NCI-H2196 (cell line): ENCODE data around the gene SCYGR3.

Source experiments
- DNase-seq: peaks from one replicate; lab custom pipeline; 2025; ENCODE audit not compliant: unreplicated experiment; lab: John Stamatoyannopoulos, UW

Gene SCYGR3

DNA sequence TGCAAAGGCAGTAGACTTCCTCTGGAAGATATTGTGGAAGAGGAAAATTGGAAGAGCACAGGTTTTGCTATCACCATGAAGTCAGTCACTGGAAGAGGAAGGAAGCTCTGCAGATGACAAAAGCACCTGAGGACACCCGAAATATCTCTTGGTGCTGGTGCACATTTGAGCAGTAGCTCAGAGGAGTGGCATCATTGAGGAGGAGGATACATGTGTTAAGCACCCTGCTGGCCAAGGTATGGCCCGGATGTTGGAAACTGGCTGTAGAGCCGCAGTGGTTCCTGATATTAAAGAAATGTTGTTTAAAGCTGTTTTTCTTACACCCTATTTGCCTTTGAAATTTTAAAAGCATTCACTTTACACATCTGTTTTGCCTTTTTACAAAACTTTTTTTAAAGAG lies 48.6 kb downstream of the SCYGR3 start:
- no peak for DNase-seq

DNA sequence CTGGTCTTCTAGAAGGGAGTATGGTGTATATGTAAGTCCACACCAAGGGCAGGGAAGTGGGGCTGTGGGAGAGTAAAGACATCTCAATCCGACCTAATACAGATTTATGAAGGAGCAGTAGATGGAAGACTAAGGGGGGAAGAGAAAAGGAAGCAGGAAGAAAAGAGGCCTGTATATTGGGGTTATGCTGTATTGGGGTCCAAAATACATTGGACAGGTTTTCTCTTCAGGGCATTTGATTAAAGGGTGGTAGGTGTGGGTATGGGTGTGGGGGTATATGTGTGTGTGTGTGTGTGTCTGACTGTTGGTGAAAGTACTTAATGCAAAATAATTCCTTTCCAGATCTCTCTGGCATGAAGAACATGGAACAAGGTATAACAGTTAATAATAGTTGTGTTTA lies 49.6 kb downstream of the SCYGR3 start:
- no peak for DNase-seq
